ENCODE data around the gene KIAA1671.

GRCh38 chr22:25051073-25051472, 98.6 kb downstream of the KIAA1671 start:
- TF ChIP-seq CTCF (IDR thresholded peaks at IDR 0.05) (no peak), POLR2A (IDR thresholded peaks at IDR 0.05) (no peak)
